HG02943 (cell line): ENCODE results near the gene PLCB1.
A peak's percentile ranks its signal among the peaks of the same experiment; 100 is the strongest.
"Not testable (repeated sequence)": the region's sequence is repeated elsewhere in the genome, so short reads cannot be mapped to it uniquely, and the experiment has no call there.

Experiments
- ATAC-seq: cut with Tn5 transposase; IDR thresholded peaks from one replicate; pipeline ENCODE4 v1.9.1; 2021; ENCODE audit warnings: mild to moderate bottlenecking, low read depth, moderate library complexity; ENCODE audit not compliant: unreplicated experiment

Gene PLCB1

GRCh38 chr20:8569766-8570165 is 437.7 kb downstream of the PLCB1 start:
- no peak for ATAC-seq

DNA sequence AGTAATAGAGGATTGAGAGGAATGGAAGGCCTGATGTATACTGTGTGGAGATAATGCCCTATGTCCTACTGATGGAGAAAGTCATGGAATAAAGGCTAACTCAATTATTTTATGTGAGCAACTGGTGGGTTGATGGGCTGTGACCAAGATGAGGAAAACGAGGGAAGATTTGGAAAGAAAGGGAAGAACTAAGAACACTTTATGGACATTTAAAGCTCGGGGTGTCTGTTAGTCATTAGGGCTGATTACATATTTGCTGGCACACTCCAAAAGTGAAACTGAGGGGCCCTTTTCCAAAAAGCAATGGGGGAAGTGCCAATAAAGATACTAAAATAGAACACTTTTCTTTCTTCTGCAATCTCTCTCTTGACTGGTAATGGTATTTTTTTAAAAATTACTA is 439.5 kb downstream of the PLCB1 start:
- no peak for ATAC-seq

DNA sequence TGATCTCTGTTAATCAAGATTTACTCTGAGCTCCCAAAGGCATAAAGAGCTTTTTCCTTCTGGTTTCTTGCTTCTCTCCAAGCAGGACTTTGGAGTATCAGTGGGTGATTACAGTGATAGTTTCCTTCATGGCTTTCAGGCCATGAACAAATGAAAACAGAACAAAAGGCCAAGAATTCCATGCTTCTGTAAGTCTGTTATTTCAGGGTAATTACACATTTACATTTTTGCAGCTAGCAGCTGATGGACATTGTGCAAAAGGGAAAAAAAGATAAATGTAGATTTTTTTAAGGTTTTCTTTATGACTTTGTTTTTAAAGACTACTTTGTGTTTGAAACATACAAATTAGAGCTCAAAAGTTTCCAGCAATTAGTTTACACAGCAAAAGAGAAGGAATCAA is 441.6 kb downstream of the PLCB1 start:
- no peak for ATAC-seq

GRCh38 chr20:8575114-8575513 is 443.0 kb downstream of the PLCB1 start:
- no peak for ATAC-seq

GRCh38 chr20:8578161-8578865 is 446.2 kb downstream of the PLCB1 start:
- no peak for ATAC-seq

DNA sequence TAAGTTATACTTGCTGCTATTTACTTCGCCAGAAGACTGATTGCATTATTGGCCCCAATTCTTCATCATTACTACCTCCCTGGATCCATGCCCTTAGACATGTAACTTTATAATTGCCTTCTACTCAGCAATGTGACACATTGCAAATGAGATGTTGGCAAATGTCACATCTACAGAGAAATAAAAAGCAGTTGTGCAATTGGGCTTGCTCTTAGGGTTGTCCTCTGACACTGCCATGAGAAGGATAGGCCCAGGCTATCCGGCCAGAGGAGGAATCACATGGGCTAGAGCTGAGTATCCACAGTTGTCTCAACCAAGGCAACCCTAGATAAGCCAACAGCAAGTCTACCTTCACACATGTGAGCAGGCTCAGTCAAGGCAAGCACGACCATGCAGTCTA is 447.0 kb downstream of the PLCB1 start:
- no peak for ATAC-seq

DNA sequence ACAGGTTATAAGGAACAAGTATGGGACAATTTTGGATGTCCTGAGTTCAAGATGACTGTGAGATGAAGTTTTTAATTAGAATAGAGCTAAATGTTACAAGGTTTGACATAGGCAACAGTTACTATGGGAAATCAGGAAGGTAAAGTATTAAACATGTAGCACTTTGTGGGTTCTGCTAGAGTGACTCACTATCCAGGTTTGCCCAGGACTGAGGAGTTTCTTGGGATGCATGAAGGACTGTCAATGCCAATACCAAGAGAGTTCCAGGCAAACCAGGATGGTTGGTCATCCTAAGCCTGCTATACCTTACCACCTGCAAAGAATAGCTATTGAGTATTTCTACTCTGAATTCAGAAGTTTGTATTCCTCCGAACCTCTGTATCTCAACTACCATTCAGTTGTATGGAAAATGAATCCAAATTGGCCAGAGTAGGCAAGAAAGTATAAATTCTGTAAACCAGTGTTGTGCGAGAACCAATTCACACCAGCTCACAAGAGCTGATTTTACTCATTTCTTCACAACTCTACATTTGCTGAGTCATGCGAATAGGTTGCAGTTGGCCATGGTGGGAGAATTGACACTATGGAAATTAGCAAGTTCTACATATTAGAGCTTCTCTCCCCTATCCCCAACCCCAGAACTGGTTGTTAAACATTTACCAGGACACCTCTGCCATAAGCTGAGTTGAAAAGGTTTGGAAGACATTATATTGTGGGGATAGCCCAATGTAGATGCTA is 449.5 kb downstream of the PLCB1 start:
- no peak for ATAC-seq

GRCh38 chr20:8583012-8583565 is 451.0 kb downstream of the PLCB1 start:
- ATAC-seq, result no peak

DNA sequence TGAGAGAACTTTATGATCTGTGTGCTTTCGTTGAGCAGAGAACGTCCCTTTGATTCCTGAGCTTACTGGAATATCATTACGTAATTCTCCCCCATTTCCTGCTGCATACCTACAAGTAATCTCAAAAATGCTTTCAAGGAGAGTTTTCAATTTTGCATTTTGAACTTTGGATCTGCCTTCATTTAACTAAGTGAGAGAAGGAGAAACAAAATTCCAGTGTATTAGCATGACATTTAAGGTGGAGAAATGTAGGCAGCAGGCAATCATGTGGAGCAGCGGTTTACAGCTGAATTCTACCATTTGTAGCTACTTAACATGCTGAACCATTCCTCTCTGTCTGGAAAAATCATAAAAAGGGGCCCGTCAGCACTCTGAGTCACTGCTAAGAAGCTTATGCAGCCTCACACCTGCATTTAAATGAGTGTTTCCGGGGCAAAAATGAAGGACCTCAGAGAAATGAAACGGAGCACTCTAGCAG is 451.5 kb downstream of the PLCB1 start:
- no peak for ATAC-seq

GRCh38 chr20:8587251-8587650 is 455.2 kb downstream of the PLCB1 start:
- ATAC-seq, result no peak

DNA sequence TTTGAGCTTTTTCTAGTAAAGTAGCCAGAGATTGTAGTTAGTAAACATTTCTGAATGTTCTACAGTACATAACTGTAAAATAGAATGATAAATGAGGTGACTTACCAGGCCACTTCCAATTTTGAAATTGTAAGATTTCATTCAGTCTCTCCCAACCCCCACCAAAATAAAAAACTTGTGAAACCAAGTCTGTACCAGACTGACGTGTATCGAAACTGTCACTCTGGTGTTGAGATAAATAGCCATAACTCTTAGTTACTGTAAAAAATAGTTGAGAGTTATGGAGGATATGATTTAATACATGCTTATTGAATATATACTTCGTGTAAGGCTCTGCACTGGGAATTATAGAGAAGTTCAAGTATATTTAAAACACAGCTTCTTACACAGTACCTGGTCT is 455.7 kb downstream of the PLCB1 start:
- ATAC-seq, result no peak

- ATAC-seq, result no peak
These were observed 457.9 kb downstream of the PLCB1 start for GRCh38 chr20:8589956-8590355.

- not testable (repeated sequence) for ATAC-seq
These were observed 469.0 kb downstream of the PLCB1 start for GRCh38 chr20:8600910-8601541.

GRCh38 chr20:8601542-8601912 is 469.5 kb downstream of the PLCB1 start:
- ATAC-seq, result peak; percentile 89

- peak; percentile 79 for ATAC-seq
These were observed 470.5 kb downstream of the PLCB1 start for GRCh38 chr20:8602389-8603116.

DNA sequence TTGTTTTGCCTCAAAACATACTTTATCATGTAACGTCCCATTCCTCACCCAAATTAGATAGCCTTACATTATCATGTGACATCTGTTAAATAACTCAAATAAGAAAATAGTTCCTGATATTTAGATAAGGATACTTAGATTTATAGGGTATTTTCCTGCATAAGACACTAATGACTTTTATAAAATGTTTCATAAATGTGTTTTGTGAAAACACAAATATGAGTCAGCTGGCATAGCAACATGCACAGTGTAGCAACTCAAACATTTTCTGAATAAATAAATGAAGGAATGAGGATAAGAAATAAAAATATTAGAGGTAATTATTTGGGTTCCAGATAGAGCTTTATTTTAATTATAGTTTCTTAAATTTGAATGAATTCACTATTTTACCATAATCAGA is 476.4 kb downstream of the PLCB1 start:
- no peak for ATAC-seq

DNA sequence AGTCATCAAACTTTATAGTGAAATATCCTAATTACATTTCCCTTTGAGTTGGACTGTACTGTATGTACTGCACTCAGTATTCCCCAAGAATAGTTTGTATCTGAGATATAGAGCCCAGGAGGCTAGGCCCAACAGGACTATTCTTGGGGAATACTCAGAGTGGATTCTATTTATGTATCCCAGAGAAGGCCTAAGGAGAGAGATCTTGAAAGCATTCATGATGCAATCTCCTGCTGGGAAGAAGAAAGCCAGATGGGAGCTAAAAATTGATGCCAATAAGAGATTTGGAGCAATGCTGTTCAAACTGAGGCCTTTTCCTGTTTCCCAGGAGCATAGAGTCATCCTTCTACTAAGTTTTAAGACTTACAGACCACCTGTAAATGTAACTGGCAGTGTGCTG is 484.7 kb downstream of the PLCB1 start:
- no peak for ATAC-seq

DNA sequence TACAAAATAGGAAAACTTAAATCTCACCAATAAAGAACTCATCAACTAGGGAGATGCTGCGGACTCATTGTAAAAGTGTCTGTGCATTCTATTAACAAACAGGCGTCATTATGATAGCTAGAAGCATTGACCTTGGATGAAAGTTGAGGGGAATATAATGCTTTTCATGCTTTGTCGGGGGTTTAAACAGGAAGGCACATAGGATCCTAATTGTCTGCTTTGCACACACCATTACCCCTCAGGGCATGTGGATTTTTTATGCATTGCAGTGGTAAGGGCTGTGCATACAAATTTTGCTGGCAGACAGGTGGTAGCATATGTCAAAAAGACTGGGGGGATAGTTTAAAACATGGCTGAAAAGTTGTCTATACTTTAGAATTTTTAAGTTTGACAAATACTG is 488.9 kb downstream of the PLCB1 start:
- ATAC-seq, result no peak

GRCh38 chr20:8624046-8624445 is 492.0 kb downstream of the PLCB1 start:
- no peak for ATAC-seq

- no peak for ATAC-seq
These were observed 492.6 kb downstream of the PLCB1 start for GRCh38 chr20:8624616-8625015.
